ENCODE measurements around the gene TMEM256.

The TMEM256 gene

GRCh38 chr17:7363311-7363710 lies 40.6 kb downstream of the TMEM256 start:
- in situ Hi-C loops (cut with MboI; ENCODE audit: low pct_unique_long_range_greater_than_20kb, low sequenced_read_pairs, unreplicated experiment) = loop anchor here (25.0 kb wide), 1 partner anchor 199 kb away; the partner anchor contains the start of genes SENP3 and TNFSF13
- DNase-seq (ENCODE audit: low spot score) = no peak
- TF ChIP-seq, protein P1, sequence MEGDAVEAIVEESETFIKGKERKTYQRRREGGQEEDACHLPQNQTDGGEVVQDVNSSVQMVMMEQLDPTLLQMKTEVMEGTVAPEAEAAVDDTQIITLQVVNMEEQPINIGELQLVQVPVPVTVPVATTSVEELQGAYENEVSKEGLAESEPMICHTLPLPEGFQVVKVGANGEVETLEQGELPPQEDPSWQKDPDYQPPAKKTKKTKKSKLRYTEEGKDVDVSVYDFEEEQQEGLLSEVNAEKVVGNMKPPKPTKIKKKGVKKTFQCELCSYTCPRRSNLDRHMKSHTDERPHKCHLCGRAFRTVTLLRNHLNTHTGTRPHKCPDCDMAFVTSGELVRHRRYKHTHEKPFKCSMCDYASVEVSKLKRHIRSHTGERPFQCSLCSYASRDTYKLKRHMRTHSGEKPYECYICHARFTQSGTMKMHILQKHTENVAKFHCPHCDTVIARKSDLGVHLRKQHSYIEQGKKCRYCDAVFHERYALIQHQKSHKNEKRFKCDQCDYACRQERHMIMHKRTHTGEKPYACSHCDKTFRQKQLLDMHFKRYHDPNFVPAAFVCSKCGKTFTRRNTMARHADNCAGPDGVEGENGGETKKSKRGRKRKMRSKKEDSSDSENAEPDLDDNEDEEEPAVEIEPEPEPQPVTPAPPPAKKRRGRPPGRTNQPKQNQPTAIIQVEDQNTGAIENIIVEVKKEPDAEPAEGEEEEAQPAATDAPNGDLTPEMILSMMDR (IDR thresholded peaks at IDR 0.05; ENCODE audit: extremely low read depth, insufficient read depth, missing control alignments) = no peak

GRCh38 chr17:7361906-7362305 lies 42.0 kb downstream of the TMEM256 start:
- in situ Hi-C loops (cut with MboI; ENCODE audit: low pct_unique_long_range_greater_than_20kb, low sequenced_read_pairs, unreplicated experiment) = loop anchor here (25.0 kb wide), 1 partner anchor 200 kb away; the partner anchor contains the start of genes SENP3 and TNFSF13
- TF ChIP-seq, protein P1 (IDR thresholded peaks at IDR 0.05; ENCODE audit: extremely low read depth, insufficient read depth, missing control alignments) = no peak
- DNase-seq (ENCODE audit: low spot score) = no peak

- DNase-seq (ENCODE audit: low spot score) = no peak
- in situ Hi-C loops (cut with MboI; ENCODE audit: low pct_unique_long_range_greater_than_20kb, low sequenced_read_pairs, unreplicated experiment) = loop anchor here (25.0 kb wide), 1 partner anchor 205 kb away; the partner anchor contains the start of genes SENP3 and TNFSF13
- TF ChIP-seq, protein P1 (IDR thresholded peaks at IDR 0.05; ENCODE audit: extremely low read depth, insufficient read depth, missing control alignments) = no peak
Measured at GRCh38 chr17:7357381-7357780, 46.5 kb downstream of the TMEM256 start.

GRCh38 chr17:7356756-7357155 lies 47.1 kb downstream of the TMEM256 start:
- DNase-seq (ENCODE audit: low spot score) = peak; percentile 5
- in situ Hi-C loops (cut with MboI; ENCODE audit: low pct_unique_long_range_greater_than_20kb, low sequenced_read_pairs, unreplicated experiment) = loop anchor here (25.0 kb wide), 1 partner anchor 206 kb away; the partner anchor contains the start of genes SENP3 and TNFSF13
- TF ChIP-seq, protein P1 (IDR thresholded peaks at IDR 0.05; ENCODE audit: extremely low read depth, insufficient read depth, missing control alignments) = no peak

DNA sequence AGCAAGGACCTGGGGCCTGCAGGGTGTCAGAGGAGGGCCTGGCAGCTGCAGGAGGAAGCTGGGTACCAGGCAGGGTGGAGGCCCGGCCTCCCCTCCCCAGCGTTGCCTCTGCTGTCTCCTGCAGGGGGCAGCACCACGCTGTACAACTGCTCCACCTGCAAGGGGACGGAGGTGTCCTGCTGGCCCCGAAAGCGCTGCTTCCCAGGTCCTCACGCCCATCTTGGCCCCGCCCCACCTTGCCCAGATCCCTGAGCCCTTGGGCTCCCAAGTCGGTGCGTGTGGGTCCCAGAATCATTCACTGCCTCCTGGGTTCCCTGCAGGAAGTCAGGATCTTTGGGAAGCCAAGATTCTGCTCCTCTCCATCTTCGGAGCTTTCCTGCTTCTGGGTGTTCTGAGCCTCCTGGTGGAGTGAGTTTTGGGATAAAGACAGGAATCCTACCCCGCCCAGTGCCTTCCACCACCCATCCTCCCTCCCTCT lies 47.8 kb downstream of the TMEM256 start:
- TF ChIP-seq, protein P1 (IDR thresholded peaks at IDR 0.05; ENCODE audit: extremely low read depth, insufficient read depth, missing control alignments) = peak; percentile 97
- in situ Hi-C loops (cut with MboI; ENCODE audit: low pct_unique_long_range_greater_than_20kb, low sequenced_read_pairs, unreplicated experiment) = loop anchor here (25.0 kb wide), 1 partner anchor 206 kb away; the partner anchor contains the start of genes SENP3 and TNFSF13
- peak; percentile 86 for DNase-seq (ENCODE audit: low spot score)

DNA sequence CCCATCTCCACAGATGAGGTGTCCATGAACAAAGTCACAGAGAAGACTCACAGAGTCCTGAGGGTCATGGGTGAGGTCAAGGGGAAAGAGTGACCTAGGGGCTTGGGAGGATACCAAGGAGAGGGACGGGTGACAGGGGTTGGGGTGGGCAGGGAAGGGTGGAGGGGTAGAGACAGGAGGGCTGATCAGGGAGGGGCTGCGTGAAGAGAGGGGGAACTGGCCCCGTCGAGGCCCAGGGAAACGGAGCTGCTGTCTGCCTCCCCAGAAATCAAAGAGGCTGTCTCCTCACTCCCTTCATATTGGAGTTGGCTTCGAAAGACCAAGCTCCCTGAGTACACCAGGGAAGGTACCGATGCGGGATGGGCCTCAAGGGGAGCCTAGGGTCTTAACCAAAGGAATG lies 48.3 kb downstream of the TMEM256 start:
- TF ChIP-seq, protein P1 (IDR thresholded peaks at IDR 0.05; ENCODE audit: extremely low read depth, insufficient read depth, missing control alignments) = no peak

More for the DNA sequence above, 48.3 kb downstream of the TMEM256 start:
- in situ Hi-C loops (cut with MboI; ENCODE audit: low pct_unique_long_range_greater_than_20kb, low sequenced_read_pairs, unreplicated experiment) = loop anchor here (25.0 kb wide), 1 partner anchor 207 kb away; the partner anchor contains the start of genes SENP3 and TNFSF13
- DNase-seq (ENCODE audit: low spot score) = no peak
